ENCODE measurements around the gene ISM1.

DNA sequence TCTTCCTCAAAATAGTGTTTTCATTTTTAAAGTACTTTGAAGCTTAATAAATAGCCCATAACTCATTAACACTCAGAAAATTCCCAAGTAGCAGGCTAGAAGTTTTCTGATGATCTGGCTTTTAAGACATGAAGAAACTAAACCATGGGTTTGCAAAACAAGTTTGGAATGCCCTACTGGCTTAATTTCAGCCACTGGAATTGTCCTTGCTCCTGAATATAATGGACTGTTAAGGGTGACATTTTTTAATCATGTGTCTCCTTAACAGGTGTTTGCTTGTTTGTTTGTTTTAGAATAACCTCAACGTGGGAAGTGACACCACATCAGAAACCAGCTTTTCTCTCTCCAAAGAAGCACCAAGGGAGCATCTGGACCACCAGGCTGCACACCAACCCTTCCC, 49.1 kb downstream of the ISM1 start:
- TF ChIP-seq, protein P1, sequence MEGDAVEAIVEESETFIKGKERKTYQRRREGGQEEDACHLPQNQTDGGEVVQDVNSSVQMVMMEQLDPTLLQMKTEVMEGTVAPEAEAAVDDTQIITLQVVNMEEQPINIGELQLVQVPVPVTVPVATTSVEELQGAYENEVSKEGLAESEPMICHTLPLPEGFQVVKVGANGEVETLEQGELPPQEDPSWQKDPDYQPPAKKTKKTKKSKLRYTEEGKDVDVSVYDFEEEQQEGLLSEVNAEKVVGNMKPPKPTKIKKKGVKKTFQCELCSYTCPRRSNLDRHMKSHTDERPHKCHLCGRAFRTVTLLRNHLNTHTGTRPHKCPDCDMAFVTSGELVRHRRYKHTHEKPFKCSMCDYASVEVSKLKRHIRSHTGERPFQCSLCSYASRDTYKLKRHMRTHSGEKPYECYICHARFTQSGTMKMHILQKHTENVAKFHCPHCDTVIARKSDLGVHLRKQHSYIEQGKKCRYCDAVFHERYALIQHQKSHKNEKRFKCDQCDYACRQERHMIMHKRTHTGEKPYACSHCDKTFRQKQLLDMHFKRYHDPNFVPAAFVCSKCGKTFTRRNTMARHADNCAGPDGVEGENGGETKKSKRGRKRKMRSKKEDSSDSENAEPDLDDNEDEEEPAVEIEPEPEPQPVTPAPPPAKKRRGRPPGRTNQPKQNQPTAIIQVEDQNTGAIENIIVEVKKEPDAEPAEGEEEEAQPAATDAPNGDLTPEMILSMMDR (IDR thresholded peaks at IDR 0.05; ENCODE audit: insufficient read depth, low read length) = no peak
- TF ChIP-seq POLR2AphosphoS5 (IDR thresholded peaks at IDR 0.05; ENCODE audit: low read depth) = no peak
- TF ChIP-seq SPI1 (IDR thresholded peaks at IDR 0.05; ENCODE audit: borderline replicate concordance, low read depth) = no peak
- TF ChIP-seq, protein P2, sequence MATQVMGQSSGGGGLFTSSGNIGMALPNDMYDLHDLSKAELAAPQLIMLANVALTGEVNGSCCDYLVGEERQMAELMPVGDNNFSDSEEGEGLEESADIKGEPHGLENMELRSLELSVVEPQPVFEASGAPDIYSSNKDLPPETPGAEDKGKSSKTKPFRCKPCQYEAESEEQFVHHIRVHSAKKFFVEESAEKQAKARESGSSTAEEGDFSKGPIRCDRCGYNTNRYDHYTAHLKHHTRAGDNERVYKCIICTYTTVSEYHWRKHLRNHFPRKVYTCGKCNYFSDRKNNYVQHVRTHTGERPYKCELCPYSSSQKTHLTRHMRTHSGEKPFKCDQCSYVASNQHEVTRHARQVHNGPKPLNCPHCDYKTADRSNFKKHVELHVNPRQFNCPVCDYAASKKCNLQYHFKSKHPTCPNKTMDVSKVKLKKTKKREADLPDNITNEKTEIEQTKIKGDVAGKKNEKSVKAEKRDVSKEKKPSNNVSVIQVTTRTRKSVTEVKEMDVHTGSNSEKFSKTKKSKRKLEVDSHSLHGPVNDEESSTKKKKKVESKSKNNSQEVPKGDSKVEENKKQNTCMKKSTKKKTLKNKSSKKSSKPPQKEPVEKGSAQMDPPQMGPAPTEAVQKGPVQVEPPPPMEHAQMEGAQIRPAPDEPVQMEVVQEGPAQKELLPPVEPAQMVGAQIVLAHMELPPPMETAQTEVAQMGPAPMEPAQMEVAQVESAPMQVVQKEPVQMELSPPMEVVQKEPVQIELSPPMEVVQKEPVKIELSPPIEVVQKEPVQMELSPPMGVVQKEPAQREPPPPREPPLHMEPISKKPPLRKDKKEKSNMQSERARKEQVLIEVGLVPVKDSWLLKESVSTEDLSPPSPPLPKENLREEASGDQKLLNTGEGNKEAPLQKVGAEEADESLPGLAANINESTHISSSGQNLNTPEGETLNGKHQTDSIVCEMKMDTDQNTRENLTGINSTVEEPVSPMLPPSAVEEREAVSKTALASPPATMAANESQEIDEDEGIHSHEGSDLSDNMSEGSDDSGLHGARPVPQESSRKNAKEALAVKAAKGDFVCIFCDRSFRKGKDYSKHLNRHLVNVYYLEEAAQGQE (IDR thresholded peaks at IDR 0.05; ENCODE audit: insufficient replicate concordance, low read depth) = no peak
- TF ChIP-seq GABPA (IDR thresholded peaks at IDR 0.05; ENCODE audit: low read depth) = no peak

All from HL-60 (cell line).